HepG2 (cell line): Measurements from ENCODE around the gene MPC1L. TPM values are rescaled to one million over a fixed set of nuclear protein-coding genes. Genes with fewer than 3 reads are reported as not detected.

Source experiments
- CREM ChIP-seq, 2 experiments: sonication (generic) in 1 of 2; formaldehyde crosslinking in 1 of 2; IDR thresholded peaks; 2 replicates each; pipeline versions ENCODE4 v1.4.0 to v1.6.1; 2016 to 2020; ENCODE audit warnings: antibody characterized with exemption in 1 of 2, mild to moderate bottlenecking in 1 of 2, missing genetic modification reagents in 1 of 2
- ELF1 ChIP-seq: sonication (generic); formaldehyde crosslinking; IDR thresholded peaks from 2 replicates; pipeline ENCODE4 v1.4.0; 2020; ENCODE audit warnings: missing genetic modification reagents
- ELF3 ChIP-seq: IDR thresholded peaks from 2 replicates; pipeline ENCODE4 v1.6.1; 2016; ENCODE audit warnings: missing genetic modification reagents, missing compliant biosample characterization
- ESRRA ChIP-seq: sonication (generic); formaldehyde crosslinking; IDR thresholded peaks from 2 replicates; pipeline ENCODE4 v1.5.1; 2020; ENCODE audit warnings: mild to moderate bottlenecking, low read depth, missing genetic modification reagents
- GTF2F1 ChIP-seq: fragments of 150-350 bp; IDR thresholded peaks from 2 replicates; pipeline ENCODE4 v1.6.1; 2014; ENCODE audit warnings: low read length
- JARID2 ChIP-seq: sonication (generic); formaldehyde crosslinking; IDR thresholded peaks from 2 replicates; pipeline ENCODE4 v1.8.1; 2023; ENCODE audit warnings: missing genetic modification reagents, inconsistent platforms; ENCODE audit not compliant: insufficient replicate concordance
- MAZ ChIP-seq, 2 experiments: sonication (generic) in 1 of 2; formaldehyde crosslinking in 1 of 2; IDR thresholded peaks; 2 replicates each; pipeline versions ENCODE4 v1.5.0 to v1.6.1; 2012 to 2020; ENCODE audit warnings: low read depth in 2 of 2, mild to moderate bottlenecking in 2 of 2, borderline replicate concordance in 1 of 2, improper control_type of control experiment in 1 of 2, low read length in 1 of 2, missing genetic modification reagents in 1 of 2, moderate library complexity in 1 of 2
- MLLT10 ChIP-seq: sonication (generic); formaldehyde crosslinking; IDR thresholded peaks from 2 replicates; pipeline ENCODE4 v1.4.0; 2020; ENCODE audit warnings: missing genetic modification reagents
- MTA1 ChIP-seq: sonication (generic); formaldehyde crosslinking; IDR thresholded peaks from 2 replicates; pipeline ENCODE4 v1.4.0; 2020; ENCODE audit warnings: missing genetic modification reagents, mild to moderate bottlenecking, borderline replicate concordance
- NR2F2 ChIP-seq: IDR thresholded peaks from 2 replicates; pipeline ENCODE4 v1.6.1; 2012; ENCODE audit warnings: low read depth, inconsistent platforms, borderline replicate concordance
- POLR2G ChIP-seq: fragments of 200-400 bp; formaldehyde crosslinking; IDR thresholded peaks from 2 replicates; pipeline ENCODE4 v1.6.1; 2018; ENCODE audit warnings: mild to moderate bottlenecking, low read depth, low read length, moderate library complexity
- PTBP1 ChIP-seq: fragments of 200-400 bp; formaldehyde crosslinking; IDR thresholded peaks from 2 replicates; pipeline ENCODE4 v1.6.1; 2018; ENCODE audit warnings: low read length, low read depth; ENCODE audit not compliant: poor library complexity, severe bottlenecking
- RARA ChIP-seq: IDR thresholded peaks from 2 replicates; pipeline ENCODE4 v1.6.1; 2016; ENCODE audit warnings: missing genetic modification reagents, missing compliant biosample characterization
- SNRNP70 ChIP-seq: fragments of 200-400 bp; formaldehyde crosslinking; IDR thresholded peaks from 2 replicates; pipeline ENCODE4 v1.6.1; 2017; ENCODE audit warnings: mild to moderate bottlenecking, low read depth, low read length, moderate library complexity
- SOX13 ChIP-seq, 3 experiments: fragments of 450-650 bp in 1 of 3; sonication (generic) in 1 of 3; formaldehyde crosslinking in 1 of 3; IDR thresholded peaks in 2 of 3; conservative IDR thresholded peaks in 1 of 3; 2 replicates each; pipeline versions ENCODE4 v1.5.0 to v1.6.1; 2016 to 2020; ENCODE audit warnings: antibody characterized with exemption in 1 of 3, mild to moderate bottlenecking in 1 of 3, missing compliant biosample characterization in 1 of 3, missing genetic modification reagents in 1 of 3, moderate library complexity in 1 of 3
- SP4 ChIP-seq: sonication (generic); formaldehyde crosslinking; IDR thresholded peaks from 2 replicates; pipeline ENCODE4 v1.8.1; 2023; ENCODE audit warnings: mild to moderate bottlenecking, missing genetic modification reagents
- ZFP36L1 ChIP-seq: sonication (generic); formaldehyde crosslinking; IDR thresholded peaks from 2 replicates; pipeline ENCODE4 v1.8.0; 2022; ENCODE audit warnings: mild to moderate bottlenecking, missing genetic modification reagents, moderate library complexity
- ZFP62 ChIP-seq: sonication (generic); formaldehyde crosslinking; IDR thresholded peaks from 2 replicates; pipeline ENCODE4 v1.4.0; 2020; ENCODE audit warnings: missing genetic modification reagents
- ZNF256 ChIP-seq: sonication (generic); formaldehyde crosslinking; conservative IDR thresholded peaks from 2 replicates; pipeline ENCODE4 v1.4.0; 2020; ENCODE audit warnings: missing genetic modification reagents
- polyA plus RNA-seq, 8 experiments: library from polyadenylated mRNA; depleted of rRNA in 3 of 8; stranded (reverse) in 7 of 8; unstranded in 1 of 8; fragments of >200 nt; fragmentation: Illumina TruSeq in 4 of 8; extraction: Trizol in 4 of 8; gene quantifications; 2 replicates each; pipeline versions ENCODE4 v1.2.1 to v1.2.3, GENCODE V29; 2011 to 2016; ENCODE audit warnings: low read depth in 4 of 8, missing spikeins in 1 of 8, mixed read lengths in 1 of 8; ENCODE audit not compliant: insufficient read depth in 1 of 8
- total RNA-seq, 5 experiments: library from RNA; depleted of rRNA; stranded (reverse); fragments of >200 nt; fragmentation: Illumina TruSeq; extraction: Trizol; gene quantifications; 2 replicates each; pipeline ENCODE4 v1.2.3, GENCODE V29; 2016; ENCODE audit warnings: low read depth in 1 of 5
- TF ChIP-seq, protein P1 (sequence below): sonication (generic); formaldehyde crosslinking; IDR thresholded peaks from 2 replicates; pipeline ENCODE4 v1.4.0; 2020; ENCODE audit warnings: mild to moderate bottlenecking, missing genetic modification reagents, borderline replicate concordance
- TF ChIP-seq, protein P2 (sequence below): sonication (generic); formaldehyde crosslinking; conservative IDR thresholded peaks from 2 replicates; pipeline ENCODE4 v1.5.0; 2020; ENCODE audit warnings: missing genetic modification reagents
- TF ChIP-seq, protein P3 (sequence below): sonication (generic); formaldehyde crosslinking; IDR thresholded peaks from 2 replicates; pipeline ENCODE4 v1.4.0; 2020; ENCODE audit warnings: mild to moderate bottlenecking, missing genetic modification reagents

Gene MPC1L
- total and polyA plus RNA-seq, 2 of the 13 experiments (the other 11 are each of a cell fraction or from before 2014, with no cell fraction given), result not detected

DNA sequence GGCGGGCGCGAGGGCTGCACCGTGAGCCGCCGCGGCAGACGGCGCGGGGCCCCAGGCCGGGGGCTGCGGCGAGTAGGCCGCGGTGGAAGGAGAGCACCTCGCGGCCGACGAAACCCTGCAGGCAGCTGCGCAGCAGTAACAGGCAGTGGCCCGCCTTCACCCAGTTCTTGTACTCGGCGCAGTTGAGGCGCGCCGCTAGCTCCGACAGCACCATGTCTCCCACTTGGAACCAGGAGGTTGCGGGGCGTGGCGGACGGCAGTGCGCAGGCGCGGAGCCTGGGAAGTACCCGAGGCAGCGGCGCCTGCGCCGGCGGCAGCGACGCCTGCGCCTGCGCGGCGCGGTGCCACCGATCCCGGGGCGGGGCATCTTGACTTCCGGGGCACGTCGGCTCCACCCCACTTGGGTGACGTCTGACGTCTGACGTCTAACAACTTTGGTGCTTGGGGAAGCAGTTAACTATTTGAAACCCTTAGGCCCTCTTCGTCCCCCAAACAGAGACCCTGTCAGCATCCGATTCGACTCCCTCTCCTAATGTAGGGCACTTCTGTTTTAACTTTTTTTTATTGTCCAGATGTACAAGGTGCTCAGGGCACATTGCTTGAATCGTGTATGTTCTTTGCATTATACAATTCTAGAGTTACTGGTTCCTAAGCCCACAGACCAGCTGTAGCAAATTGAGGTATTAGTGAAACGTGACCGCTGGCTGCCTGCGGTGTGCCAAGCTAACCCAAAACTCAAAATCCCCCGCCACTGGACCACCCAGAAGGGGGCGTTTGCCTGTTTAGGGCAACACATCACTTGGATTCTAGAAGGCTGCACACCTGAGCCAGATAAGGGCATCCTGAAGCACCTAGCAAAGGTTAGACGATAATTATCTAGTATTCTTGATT, 24.3 kb downstream of the MPC1L start, which contains the start of gene CXorf38 (continued):
- TF ChIP-seq JARID2 (no peak), CREM (IDR thresholded peaks at IDR 0.05) (peak; percentile 32), CREM (CRISPR knock-in tag; IDR thresholded peaks at IDR 0.05) (no peak), NR2F2 (no peak), SOX13 (IDR thresholded peaks at IDR 0.05) (no peak), SOX13 (CRISPR knock-in tag; conservative IDR thresholded peaks at IDR 0.05 in 1 of 2, IDR thresholded peaks at IDR 0.05 in 1 of 2) (no peak), MAZ (IDR thresholded peaks at IDR 0.05; ENCODE audit: borderline replicate concordance, low read depth, low read length) (no peak), MAZ (CRISPR knock-in tag; IDR thresholded peaks at IDR 0.05; ENCODE audit: low read depth) (peak; percentile 47; the same call in 1 of the 2 replicates), MTA1 (CRISPR knock-in tag) (no peak), SNRNP70 (no peak), ESRRA (CRISPR knock-in tag) (no peak), PTBP1 (no peak), ELF1 (CRISPR knock-in tag) (peak; percentile 67), ZFP36L1 (CRISPR knock-in tag) (no peak), ZNF256 (CRISPR knock-in tag) (no peak), SP4 (CRISPR knock-in tag) (peak; percentile 45; the same call in 1 of the 2 replicates), ELF3 (CRISPR knock-in tag) (no peak), POLR2G (peak; percentile 71), GTF2F1 (no peak), RARA (CRISPR knock-in tag) (no peak), ZFP62 (no peak), MLLT10 (CRISPR knock-in tag) (no peak)
- TF ChIP-seq, protein P1, sequence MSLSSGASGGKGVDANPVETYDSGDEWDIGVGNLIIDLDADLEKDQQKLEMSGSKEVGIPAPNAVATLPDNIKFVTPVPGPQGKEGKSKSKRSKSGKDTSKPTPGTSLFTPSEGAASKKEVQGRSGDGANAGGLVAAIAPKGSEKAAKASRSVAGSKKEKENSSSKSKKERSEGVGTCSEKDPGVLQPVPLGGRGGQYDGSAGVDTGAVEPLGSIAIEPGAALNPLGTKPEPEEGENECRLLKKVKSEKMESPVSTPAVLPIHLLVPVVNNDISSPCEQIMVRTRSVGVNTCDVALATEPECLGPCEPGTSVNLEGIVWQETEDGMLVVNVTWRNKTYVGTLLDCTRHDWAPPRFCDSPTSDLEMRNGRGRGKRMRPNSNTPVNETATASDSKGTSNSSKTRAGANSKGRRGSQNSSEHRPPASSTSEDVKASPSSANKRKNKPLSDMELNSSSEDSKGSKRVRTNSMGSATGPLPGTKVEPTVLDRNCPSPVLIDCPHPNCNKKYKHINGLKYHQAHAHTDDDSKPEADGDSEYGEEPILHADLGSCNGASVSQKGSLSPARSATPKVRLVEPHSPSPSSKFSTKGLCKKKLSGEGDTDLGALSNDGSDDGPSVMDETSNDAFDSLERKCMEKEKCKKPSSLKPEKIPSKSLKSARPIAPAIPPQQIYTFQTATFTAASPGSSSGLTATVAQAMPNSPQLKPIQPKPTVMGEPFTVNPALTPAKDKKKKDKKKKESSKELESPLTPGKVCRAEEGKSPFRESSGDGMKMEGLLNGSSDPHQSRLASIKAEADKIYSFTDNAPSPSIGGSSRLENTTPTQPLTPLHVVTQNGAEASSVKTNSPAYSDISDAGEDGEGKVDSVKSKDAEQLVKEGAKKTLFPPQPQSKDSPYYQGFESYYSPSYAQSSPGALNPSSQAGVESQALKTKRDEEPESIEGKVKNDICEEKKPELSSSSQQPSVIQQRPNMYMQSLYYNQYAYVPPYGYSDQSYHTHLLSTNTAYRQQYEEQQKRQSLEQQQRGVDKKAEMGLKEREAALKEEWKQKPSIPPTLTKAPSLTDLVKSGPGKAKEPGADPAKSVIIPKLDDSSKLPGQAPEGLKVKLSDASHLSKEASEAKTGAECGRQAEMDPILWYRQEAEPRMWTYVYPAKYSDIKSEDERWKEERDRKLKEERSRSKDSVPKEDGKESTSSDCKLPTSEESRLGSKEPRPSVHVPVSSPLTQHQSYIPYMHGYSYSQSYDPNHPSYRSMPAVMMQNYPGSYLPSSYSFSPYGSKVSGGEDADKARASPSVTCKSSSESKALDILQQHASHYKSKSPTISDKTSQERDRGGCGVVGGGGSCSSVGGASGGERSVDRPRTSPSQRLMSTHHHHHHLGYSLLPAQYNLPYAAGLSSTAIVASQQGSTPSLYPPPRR, result no peak
- TF ChIP-seq, protein P2, sequence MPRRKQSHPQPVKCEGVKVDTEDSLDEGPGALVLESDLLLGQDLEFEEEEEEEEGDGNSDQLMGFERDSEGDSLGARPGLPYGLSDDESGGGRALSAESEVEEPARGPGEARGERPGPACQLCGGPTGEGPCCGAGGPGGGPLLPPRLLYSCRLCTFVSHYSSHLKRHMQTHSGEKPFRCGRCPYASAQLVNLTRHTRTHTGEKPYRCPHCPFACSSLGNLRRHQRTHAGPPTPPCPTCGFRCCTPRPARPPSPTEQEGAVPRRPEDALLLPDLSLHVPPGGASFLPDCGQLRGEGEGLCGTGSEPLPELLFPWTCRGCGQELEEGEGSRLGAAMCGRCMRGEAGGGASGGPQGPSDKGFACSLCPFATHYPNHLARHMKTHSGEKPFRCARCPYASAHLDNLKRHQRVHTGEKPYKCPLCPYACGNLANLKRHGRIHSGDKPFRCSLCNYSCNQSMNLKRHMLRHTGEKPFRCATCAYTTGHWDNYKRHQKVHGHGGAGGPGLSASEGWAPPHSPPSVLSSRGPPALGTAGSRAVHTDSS (CRISPR knock-in tag), result no peak
- TF ChIP-seq, protein P3, sequence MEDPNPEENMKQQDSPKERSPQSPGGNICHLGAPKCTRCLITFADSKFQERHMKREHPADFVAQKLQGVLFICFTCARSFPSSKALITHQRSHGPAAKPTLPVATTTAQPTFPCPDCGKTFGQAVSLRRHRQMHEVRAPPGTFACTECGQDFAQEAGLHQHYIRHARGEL (CRISPR knock-in tag), result no peak
